Sciatic nerve (tissue), 2 donors: ENCODE data around the gene HAUS1. TPM values are rescaled to one million over a fixed set of nuclear protein-coding genes. Genes with fewer than 3 reads are reported as not detected.
A peak's percentile ranks its signal among the peaks of the same experiment; 100 is the strongest.
"Not testable (repeated sequence)": the region's sequence is repeated elsewhere in the genome, so short reads cannot be mapped to it uniquely, and the experiment has no call there.

Experiments used
- ATAC-seq: fragments of 200-7000 bp; cut with Tn5 transposase; one replicate; pipeline ENCODE4 v1.9.1; 2020; ENCODE audit warnings: mild to moderate bottlenecking, moderate library complexity
- DNase-seq: peaks from one replicate; pipeline ENCODE4 v3.0.0-alpha.2; 2020; ENCODE audit warnings: low spot score
- intact Hi-C: fragments of 100-400 bp; cut with DNase I; formaldehyde crosslinking; loops from one replicate; pipeline ENCODE4 v1.14.2; 2022
- total RNA-seq: library from RNA; stranded (reverse); fragmentation: NEBNext Ultra II Directional; extraction: Animal tissue kit (Norgen Biotek cat#: 25700); gene quantifications from one replicate; pipeline ENCODE4 v1.2.1, GENCODE V29; 2021
- donor health status: DM: no; HTN: no; CAD: no.
- donor health status: DM: no; HTN: no; CAD: no.

Gene HAUS1
- total RNA-seq, 1 donor from 2014 or later: 23.8 TPM

- DNase-seq (no peak), ATAC-seq (peak; percentile 50)
- intact Hi-C loops: no loop called here
These were observed 44.6 kb downstream of the HAUS1 start for GRCh38 chr18:46148810-46149209.

GRCh38 chr18:46152436-46152807 lies 48.2 kb downstream of the HAUS1 start:
- intact Hi-C loops: loop anchor here (10.0 kb wide), 2 partner anchors 512 to 1812 kb away; no protein-coding TSS in a partner anchor
- no peak for DNase-seq
- no peak for ATAC-seq

- ATAC-seq: no peak
These were observed 48.8 kb downstream of the HAUS1 start for GRCh38 chr18:46152808-46153617.

GRCh38 chr18:46155641-46156051 lies 51.5 kb downstream of the HAUS1 start:
- intact Hi-C loops: loop anchor here (10.0 kb wide), 2 partner anchors 509 to 1809 kb away; no protein-coding TSS in a partner anchor
- no peak for DNase-seq
- no peak for ATAC-seq

More at GRCh38 chr18:46152808-46153617, 48.8 kb downstream of the HAUS1 start:
- no peak for DNase-seq
- intact Hi-C loops: loop anchor here (10.0 kb wide), 2 partner anchors 512 to 1812 kb away; no protein-coding TSS in a partner anchor

DNA sequence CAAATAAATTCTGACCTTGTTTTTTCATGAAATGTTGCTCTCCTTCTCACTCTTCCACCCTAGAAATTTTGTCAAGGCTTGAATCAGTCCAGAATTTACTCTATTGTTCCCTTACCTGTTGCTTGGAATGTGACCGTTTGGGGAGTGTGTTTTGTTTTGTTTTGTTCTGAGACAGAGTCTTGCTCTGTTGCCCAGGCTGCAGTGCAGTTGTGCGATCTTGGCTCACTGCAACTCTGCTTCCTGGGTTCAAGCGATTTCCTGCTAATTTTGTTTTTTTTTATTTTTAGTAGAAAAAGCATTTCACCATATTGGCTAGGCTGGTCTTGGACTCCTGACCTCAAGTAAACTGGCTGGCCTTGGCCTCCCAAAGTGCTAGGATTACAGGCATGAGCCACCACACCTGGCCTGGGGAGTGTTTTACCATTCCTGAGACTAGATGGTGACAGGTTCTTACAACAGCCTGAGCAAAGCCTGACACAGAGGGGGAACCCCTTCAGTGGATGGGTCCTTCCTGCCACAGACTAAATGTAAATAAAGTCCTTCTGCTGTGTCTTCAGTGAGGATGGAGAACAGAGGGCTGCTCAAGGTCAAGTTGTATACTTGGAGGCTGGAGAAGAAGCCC lies 52.0 kb downstream of the HAUS1 start:
- DNase-seq: no peak
- intact Hi-C loops: loop anchor here (10.0 kb wide), 2 partner anchors 509 to 1809 kb away; no protein-coding TSS in a partner anchor
- ATAC-seq: no peak

GRCh38 chr18:46156843-46157242 lies 52.7 kb downstream of the HAUS1 start:
- DNase-seq (no peak), ATAC-seq (no peak)
- intact Hi-C loops: loop anchor here (10.0 kb wide), 2 partner anchors 508 to 1808 kb away; no protein-coding TSS in a partner anchor

- DNase-seq (no peak), ATAC-seq (no peak)
- intact Hi-C loops: loop anchor here (10.0 kb wide), 2 partner anchors 506 to 1806 kb away; no protein-coding TSS in a partner anchor
These were observed 54.3 kb downstream of the HAUS1 start for GRCh38 chr18:46158499-46158898.

- ATAC-seq: no peak
- intact Hi-C loops: no loop called here
These were observed 56.0 kb downstream of the HAUS1 start for GRCh38 chr18:46160050-46160798.

DNA sequence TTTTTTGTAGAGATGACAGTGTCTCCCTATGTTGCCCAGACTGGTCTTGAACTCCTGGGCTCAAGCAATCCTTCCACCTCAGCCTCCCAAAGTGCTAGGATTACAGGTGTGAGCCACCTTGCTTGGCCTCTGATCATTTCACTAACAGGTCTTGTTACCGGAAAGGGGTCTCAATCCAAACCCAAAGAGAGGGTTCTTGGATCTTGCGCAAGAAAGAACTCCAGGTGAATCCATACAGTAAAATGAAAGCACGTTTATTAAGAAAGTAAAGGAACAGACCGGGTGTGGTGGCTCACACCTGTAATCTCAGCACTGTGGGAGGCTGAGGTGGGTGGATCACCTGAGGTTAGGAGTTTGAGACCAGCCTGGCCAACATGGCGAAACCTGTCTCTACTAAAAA lies 56.7 kb downstream of the HAUS1 start:
- intact Hi-C loops, ATAC-seq, DNase-seq: not testable (repeated sequence)

More at GRCh38 chr18:46160050-46160798, 56.0 kb downstream of the HAUS1 start:
- DNase-seq: no peak

GRCh38 chr18:46161703-46162396 lies 57.7 kb downstream of the HAUS1 start:
- DNase-seq: no peak
- intact Hi-C loops: no loop called here

GRCh38 chr18:46163091-46163490 lies 58.9 kb downstream of the HAUS1 start:
- intact Hi-C loops: no loop called here

More at GRCh38 chr18:46161703-46162396, 57.7 kb downstream of the HAUS1 start:
- ATAC-seq: no peak

GRCh38 chr18:46163941-46164499 lies 59.8 kb downstream of the HAUS1 start:
- intact Hi-C loops: no loop called here
- ATAC-seq: no peak
- DNase-seq: no peak

More at GRCh38 chr18:46163091-46163490, 58.9 kb downstream of the HAUS1 start:
- DNase-seq: no peak
- no peak for ATAC-seq

GRCh38 chr18:46164502-46164901 lies 60.3 kb downstream of the HAUS1 start:
- DNase-seq, ATAC-seq, intact Hi-C loops: not testable (repeated sequence)

- ATAC-seq: no peak
- DNase-seq: no peak
- intact Hi-C loops: no loop called here
These were observed 60.7 kb downstream of the HAUS1 start for GRCh38 chr18:46164920-46165319.

GRCh38 chr18:46166261-46166970 lies 62.2 kb downstream of the HAUS1 start:
- intact Hi-C loops: no loop called here

GRCh38 chr18:46167971-46168370 lies 63.8 kb downstream of the HAUS1 start:
- intact Hi-C loops: no loop called here
- DNase-seq (no peak), ATAC-seq (no peak)

More at GRCh38 chr18:46166261-46166970, 62.2 kb downstream of the HAUS1 start:
- DNase-seq (no peak), ATAC-seq (no peak)

- ATAC-seq (no peak), DNase-seq (no peak)
- intact Hi-C loops: no loop called here
These were observed 65.3 kb downstream of the HAUS1 start for GRCh38 chr18:46169464-46169941.
